HFFc6 (cell line): ENCODE measurements around the gene F5. TPM values are rescaled to one million over a fixed set of nuclear protein-coding genes. Genes with fewer than 3 reads are reported as not detected.

ENCODE experiments used
- DNase-seq: peaks from one replicate; pipeline ENCODE4 v3.0.0-alpha.2; 2018
- H3K27ac Mint-ChIP-seq: 2 replicates; pipeline ENCODE4 v1.8.0; 2020; ENCODE audit warnings: mild to moderate bottlenecking, mixed read lengths
- H3K27me3 Mint-ChIP-seq: 2 replicates; pipeline ENCODE4 v1.8.0; 2021; ENCODE audit warnings: mild to moderate bottlenecking, moderate library complexity, mixed read lengths; ENCODE audit not compliant: insufficient read depth
- H3K36me3 Mint-ChIP-seq: 2 replicates; pipeline ENCODE4 v1.8.0; 2021; ENCODE audit warnings: low read depth, mixed read lengths
- H3K4me1 Mint-ChIP-seq: 2 replicates; pipeline ENCODE4 v1.8.0; 2020; ENCODE audit warnings: low read depth, mixed read lengths
- H3K4me3 Mint-ChIP-seq: 2 replicates; pipeline ENCODE4 v1.8.0; 2020; ENCODE audit warnings: mild to moderate bottlenecking, moderate library complexity, mixed read lengths
- H3K9me3 Mint-ChIP-seq: 2 replicates; pipeline ENCODE4 v1.8.0; 2020; ENCODE audit warnings: mild to moderate bottlenecking, mixed read lengths
- total RNA-seq, 6 experiments: library from RNA; stranded (reverse); fragmentation: NEBNext Ultra II Directional; extraction: Animal tissue kit (Norgen Biotek cat#: 25700); gene quantifications; 2 replicates in 1 of 6; 3 replicates in 5 of 6; pipeline ENCODE4 v1.2.3, GENCODE V29; 2021
- TF ChIP-seq, protein P1 (sequence below): fragments of 200-600 bp; sonication (generic); IDR thresholded peaks from 2 replicates; pipeline ENCODE4 v1.5.0; 2021; ENCODE audit warnings: antibody characterized with exemption, mild to moderate bottlenecking

The F5 gene
- total RNA-seq, 6 experiments from 2014 or later = not detected

DNA sequence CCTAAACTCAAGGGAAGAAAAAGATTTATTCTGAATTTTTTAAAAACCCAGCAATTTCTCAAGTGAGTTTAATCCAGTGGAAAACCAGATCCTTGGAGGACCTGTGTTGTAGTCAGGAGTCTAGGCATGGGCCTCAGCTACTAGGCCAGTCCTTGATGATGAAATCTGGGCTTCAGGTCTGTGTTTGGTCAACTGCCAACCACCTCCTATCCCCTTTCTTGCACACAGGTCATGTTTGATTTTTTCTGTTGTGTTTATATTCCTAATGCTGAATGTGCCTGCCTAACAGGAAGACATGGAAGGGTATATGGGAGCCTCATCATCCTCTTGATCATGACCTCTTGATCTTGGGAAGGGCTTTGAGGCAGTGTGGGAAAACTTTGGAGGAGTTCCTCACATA lies 62.4 kb downstream of the F5 start:
- H3K27me3 Mint-ChIP-seq = no peaks in the 10 kb centered on the region; the same call in 1 of the 2 replicates
- H3K4me3 Mint-ChIP-seq = no peak overlapping the region
- no peaks in the 10 kb centered on the region for H3K9me3 Mint-ChIP-seq
- TF ChIP-seq, protein P1, sequence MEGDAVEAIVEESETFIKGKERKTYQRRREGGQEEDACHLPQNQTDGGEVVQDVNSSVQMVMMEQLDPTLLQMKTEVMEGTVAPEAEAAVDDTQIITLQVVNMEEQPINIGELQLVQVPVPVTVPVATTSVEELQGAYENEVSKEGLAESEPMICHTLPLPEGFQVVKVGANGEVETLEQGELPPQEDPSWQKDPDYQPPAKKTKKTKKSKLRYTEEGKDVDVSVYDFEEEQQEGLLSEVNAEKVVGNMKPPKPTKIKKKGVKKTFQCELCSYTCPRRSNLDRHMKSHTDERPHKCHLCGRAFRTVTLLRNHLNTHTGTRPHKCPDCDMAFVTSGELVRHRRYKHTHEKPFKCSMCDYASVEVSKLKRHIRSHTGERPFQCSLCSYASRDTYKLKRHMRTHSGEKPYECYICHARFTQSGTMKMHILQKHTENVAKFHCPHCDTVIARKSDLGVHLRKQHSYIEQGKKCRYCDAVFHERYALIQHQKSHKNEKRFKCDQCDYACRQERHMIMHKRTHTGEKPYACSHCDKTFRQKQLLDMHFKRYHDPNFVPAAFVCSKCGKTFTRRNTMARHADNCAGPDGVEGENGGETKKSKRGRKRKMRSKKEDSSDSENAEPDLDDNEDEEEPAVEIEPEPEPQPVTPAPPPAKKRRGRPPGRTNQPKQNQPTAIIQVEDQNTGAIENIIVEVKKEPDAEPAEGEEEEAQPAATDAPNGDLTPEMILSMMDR = no peak
- H3K36me3 Mint-ChIP-seq = no peaks in the 10 kb centered on the region
- no peaks in the 10 kb centered on the region for H3K4me1 Mint-ChIP-seq
- no peak for DNase-seq
- no peak overlapping the region for H3K27ac Mint-ChIP-seq

DNA sequence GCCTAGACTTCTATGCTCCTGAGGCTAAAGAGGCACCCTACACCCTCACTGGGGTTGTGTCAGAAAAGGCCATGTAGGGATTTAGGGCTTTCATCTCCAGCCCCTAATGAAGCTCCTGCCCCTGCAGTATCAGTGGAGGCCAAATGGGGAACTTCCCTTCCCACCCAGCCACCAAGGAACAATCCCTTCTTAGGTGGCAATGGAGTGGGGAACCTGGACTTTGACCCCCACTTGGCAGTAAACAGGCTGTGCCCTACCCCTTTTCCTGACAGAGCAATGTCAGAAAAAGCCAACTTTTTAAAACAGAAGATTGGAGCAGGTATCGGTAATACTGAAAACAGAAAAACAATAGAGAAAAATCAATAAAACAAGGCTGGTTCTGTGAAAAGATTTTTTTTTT lies 65.1 kb downstream of the F5 start:
- no peaks in the 10 kb centered on the region for H3K36me3 Mint-ChIP-seq
- no peak overlapping the region for H3K4me3 Mint-ChIP-seq
- H3K9me3 Mint-ChIP-seq = no peaks in the 10 kb centered on the region
- DNase-seq = no peak
- H3K27ac Mint-ChIP-seq = no peak overlapping the region
- no peaks in the 10 kb centered on the region for H3K4me1 Mint-ChIP-seq
- TF ChIP-seq, protein P1 = no peak
- H3K27me3 Mint-ChIP-seq = no peaks in the 10 kb centered on the region

DNA sequence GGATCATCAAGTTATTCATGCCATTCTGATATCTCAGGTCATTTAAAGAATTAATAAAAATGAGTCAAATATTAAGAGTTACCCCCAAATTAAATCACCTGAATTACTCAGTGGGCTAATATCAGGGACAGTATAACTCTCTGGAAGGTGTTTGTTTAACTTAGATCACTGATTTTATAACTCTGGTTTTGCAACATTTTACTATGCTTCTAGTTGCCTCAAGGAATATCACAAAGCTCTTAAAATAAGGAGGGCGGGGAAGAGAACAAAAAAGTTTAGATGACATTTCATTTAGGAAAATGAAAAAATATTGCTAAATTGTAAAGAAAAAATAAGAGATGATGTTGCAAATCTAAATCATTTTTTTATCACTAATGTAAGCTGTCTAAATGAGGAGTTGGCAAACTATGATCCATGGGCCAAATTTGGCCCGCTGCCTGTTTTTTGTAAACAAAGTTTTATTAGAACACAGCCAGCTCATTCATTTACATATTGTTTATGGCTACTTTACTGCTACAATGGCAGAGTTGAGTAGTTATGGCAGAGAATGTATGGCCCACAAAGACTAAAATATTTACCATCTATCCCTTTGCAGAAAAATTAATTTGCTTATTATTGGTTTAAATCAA lies 68.6 kb downstream of the F5 start:
- Mint-ChIP-seq H3K36me3 (no peaks in the 10 kb centered on the region), H3K27ac (no peak overlapping the region), H3K4me3 (no peak overlapping the region), H3K9me3 (no peaks in the 10 kb centered on the region), H3K4me1 (no peaks in the 10 kb centered on the region), H3K27me3 (no peaks in the 10 kb centered on the region)
- TF ChIP-seq, protein P1 = no peak
- no peak for DNase-seq

DNA sequence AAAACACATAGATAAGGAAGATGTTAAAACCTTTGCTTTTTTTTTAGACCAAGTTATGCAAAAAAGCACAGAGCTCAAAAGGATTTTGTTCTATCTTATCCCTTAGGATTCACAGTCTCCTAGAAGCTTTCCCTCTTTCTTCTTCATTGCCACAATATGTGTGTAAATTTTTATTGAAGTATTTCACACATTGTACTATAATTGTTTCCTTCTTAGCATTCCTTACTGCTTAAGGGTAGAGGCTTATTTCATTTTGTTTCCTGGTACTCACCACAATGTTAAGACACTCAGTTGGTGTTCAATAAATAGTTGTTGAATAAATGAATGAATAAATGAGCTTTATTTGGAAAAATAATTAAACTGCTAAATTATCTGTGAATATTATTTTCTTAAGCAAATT lies 70.6 kb downstream of the F5 start:
- TF ChIP-seq, protein P1 = no peak
- H3K4me3 Mint-ChIP-seq = no peak overlapping the region
- H3K27me3 Mint-ChIP-seq = no peaks in the 10 kb centered on the region
- no peak for DNase-seq
- H3K9me3 Mint-ChIP-seq = no peaks in the 10 kb centered on the region
- H3K36me3 Mint-ChIP-seq = no peaks in the 10 kb centered on the region
- no peak overlapping the region for H3K27ac Mint-ChIP-seq
- peaks cover 17% of the 10 kb centered on the region for H3K4me1 Mint-ChIP-seq

DNA sequence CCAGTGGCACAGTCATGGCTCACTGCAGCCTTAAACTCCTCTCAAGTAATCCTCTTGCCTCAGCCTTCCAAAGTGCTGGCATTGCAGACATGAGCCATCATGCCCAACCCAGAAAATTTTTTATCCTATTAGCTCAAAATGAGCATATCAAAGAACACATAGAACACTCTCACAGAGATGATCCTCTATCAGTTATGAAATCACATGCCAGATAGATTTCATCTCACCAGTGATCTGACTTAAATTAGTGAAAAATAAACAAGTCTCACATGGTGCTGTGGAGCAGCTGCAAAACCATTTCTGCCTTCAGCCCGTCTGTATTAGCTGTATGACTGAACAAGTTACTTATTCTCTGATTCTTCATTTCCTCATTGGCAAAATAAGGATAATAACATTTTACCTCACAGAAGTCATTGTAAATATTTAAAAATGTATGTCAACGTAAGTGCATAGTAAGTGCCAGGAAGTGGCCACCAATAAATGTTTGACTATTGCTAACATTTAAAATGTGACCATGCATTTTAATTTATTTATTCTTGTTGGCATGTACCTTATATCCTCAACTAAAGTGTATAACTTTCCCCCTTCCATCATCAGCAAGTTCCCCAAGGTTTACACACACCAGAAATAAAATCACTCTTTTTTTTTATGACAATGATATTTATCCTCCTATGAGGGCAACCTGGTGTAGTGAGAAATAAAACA lies 71.6 kb downstream of the F5 start:
- DNase-seq = no peak

More for the DNA sequence above, 71.6 kb downstream of the F5 start:
- H3K4me3 Mint-ChIP-seq = no peak overlapping the region
- H3K9me3 Mint-ChIP-seq = no peaks in the 10 kb centered on the region
- H3K27me3 Mint-ChIP-seq = no peaks in the 10 kb centered on the region
- H3K36me3 Mint-ChIP-seq = no peaks in the 10 kb centered on the region
- H3K27ac Mint-ChIP-seq = no peak overlapping the region
- H3K4me1 Mint-ChIP-seq = peaks cover 17% of the 10 kb centered on the region
- TF ChIP-seq, protein P1 = no peak
